ENCODE measurements around the gene FAM24A.
"Not testable (repeated sequence)": the region's sequence is repeated elsewhere in the genome, so short reads cannot be mapped to it uniquely, and the experiment has no call there.

The FAM24A gene

GRCh38 chr10:122910310-122910709 lies at the start of gene FAM24A:
FAM24A (plus strand) TSS chr10:122910610; CDS start chr10:122911635, 1,025 bp downstream.
- DNase-seq = no peak

DNA sequence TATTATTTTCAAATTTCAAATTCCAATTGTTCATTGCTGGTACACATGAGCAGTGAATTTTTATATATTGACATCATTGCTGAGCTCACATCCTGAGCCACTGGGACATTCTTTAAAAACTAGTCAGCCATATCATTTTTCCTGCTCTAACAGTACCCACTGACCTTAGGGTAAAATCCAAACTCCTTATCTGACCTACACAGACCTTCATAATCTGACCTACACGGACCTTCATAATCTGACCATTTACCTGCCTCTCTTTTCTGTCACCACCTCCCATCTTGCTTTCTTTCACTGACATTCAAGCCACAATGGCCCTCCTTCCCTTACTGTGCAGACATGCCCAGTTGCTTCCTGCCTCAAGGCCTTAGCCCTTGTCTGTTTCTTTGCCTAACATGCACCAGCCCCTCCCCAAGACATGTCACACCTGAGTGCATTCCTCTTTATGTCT lies 48.7 kb upstream of the FAM24A start:
- DNase-seq = no peak

DNA sequence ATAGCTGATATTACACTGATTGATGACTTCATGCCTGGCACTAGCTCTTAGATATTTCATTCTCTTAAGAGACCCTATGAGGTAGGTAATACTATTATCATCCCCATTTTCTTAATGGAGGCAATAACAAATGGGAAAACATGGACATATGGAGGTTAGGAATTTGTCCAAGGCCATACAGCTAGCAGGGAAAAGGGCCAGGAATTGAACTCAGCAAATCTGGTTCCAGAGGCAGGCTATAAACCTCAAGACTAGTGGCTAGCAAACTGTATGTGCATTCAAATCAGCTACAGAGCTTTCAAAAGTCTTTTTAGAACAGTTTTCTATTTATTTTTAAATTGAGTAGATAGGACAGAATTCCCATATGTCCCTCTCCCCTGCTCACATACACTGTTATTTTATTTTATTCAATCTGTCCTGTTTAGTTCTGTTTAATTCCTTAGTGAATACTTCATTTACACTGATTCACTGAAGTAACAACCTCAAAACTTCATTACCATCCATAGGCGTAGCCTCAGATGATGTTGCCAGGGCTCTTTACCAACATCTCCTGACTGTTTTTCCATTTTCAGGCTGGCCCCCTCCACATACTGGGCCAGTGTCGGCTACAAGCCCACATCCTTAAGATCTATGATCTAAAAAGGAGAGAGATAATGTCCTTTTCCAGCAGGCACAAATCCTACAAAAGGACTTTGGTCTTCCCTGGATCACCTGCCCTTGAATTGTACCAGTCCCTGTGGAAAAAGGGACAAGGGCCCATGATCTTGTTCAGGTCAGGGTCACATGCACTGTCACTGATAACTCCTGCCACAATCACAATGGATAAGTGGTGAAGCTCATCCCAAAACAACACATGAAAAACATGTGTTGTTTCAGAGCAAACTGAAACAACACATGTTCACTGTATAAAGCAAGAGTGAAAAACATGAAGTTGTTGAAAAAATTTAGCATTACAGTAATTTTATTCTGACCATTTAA lies 46.9 kb upstream of the FAM24A start:
- no peak for DNase-seq

GRCh38 chr10:122864194-122864592 lies 46.2 kb upstream of the FAM24A start:
- DNase-seq = no peak

GRCh38 chr10:122864901-122865300 lies 45.5 kb upstream of the FAM24A start:
- no peak for DNase-seq

DNA sequence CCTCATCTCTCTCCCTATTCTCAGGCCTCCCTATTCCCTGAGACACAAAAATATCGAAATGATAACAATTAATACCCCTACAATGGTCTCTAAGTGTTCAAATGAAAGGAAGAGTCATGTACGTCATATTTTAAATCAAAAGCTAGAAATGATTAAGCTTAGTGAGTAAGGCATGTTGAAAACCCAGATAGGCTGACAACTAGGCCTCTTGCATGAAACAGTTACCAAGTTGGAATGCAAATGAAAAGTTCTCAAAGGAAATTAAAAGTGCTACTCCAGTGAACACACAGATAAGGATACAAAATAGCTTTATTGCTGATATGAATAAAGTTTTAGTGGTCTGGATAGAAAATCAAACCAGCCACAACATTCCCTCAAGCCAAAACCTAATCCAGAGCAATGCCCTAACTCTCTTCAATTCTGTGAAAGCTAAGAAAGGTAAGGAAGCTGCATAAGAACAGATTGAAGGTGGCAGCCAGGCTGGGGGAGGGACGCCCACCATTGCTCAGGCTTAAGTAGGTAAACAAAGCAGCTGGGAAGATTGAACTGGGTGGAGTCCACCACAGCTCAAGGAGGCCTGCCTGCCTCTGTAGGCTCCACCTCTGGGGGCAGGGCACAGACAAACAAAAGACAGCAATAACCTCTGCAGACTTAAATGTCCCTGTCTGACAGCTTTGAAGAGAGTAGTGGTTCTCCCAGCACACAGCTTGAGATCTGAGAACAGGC lies 43.5 kb upstream of the FAM24A start:
- DNase-seq = not testable (repeated sequence)

DNA sequence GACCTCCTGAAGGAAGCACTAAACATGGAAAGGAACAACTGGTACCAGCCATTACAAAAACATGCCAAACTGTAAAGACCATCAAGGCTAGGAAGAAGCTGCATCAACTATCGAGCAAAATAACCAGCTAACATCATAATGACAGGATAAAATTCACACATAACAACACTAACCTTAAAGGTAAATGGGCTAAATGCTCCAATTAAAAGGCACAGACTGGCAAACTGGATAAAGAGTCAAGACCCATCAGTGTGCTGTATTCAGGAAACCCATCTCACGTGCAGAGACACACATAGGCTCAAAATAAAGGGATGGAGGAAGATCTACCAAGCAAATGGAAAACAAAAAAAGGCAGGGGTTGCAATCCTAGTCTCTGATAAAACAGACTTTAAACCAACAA lies 41.6 kb upstream of the FAM24A start:
- DNase-seq = not testable (repeated sequence)

- not testable (repeated sequence) for DNase-seq
These were observed 38.5 kb upstream of the FAM24A start for GRCh38 chr10:122871947-122872346.

DNA sequence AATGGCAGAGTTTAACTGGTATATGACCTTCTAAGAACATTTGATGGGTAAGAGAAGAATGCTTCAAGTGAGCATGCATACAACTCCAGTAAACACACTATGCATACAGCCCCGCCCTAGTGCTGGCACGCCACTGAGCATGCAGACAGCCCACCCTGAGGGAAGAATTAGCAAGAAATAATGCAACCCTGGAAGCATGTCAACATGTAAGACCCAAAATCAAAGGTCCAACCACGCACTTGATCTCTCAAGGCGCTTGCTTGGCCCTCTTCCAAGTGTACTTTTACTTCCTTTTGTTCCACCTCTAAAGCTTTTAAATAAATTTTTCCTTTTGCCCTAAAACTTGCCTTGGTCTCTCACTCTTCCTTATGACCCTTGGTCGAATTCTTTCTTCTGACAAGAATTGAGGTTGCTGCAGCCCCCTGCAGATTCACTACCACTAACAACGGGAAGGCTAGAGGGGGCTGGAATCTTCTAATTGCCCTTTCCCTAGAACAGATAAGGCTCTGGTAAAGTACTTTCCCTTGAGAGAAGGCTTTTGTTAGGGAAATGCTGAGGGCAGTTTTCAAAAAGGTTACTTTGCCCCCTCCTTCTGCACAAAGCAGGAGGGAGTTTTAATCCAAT lies 34.5 kb upstream of the FAM24A start:
- DNase-seq = no peak

DNA sequence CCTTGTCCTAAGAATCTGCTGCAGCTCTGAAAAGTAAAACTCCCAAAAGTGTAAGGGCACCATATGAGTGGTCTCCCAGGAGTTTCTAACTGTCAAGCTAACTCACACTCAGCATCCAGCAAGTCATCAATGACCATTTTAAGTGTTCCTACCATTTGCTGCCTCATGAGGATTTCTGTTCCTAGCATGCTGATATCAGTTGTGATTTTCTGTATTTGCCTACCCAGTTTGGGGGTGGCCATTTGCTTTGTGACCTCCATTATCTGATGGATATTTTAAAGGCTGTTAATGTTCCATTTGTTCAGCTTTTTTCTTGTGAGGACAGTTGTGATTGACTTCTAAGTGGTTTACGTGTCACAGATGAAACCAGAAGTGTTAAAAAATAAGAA lies 33.9 kb upstream of the FAM24A start:
- DNase-seq = no peak

DNA sequence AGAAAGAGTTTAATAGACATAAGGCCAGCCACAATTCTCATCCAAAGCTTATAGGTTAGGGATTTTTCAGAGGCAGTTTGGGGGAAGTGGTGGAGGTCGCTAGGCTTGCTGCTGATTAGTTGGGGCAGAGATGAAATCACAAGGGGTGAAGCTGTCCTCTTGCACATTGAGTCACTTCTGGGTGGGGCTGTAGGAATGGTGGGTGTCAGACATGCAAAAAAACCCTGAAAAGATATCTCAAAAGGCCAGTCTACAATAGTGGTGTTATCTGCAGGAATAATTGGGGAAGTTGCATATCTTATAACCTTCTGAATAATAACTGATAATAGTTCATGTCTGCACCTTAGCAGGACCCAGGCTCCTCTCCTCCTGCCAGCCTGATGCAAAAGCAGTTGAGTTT lies 33.1 kb upstream of the FAM24A start:
- DNase-seq = no peak

GRCh38 chr10:122878799-122879338 lies 31.5 kb upstream of the FAM24A start:
- no peak for DNase-seq

DNA sequence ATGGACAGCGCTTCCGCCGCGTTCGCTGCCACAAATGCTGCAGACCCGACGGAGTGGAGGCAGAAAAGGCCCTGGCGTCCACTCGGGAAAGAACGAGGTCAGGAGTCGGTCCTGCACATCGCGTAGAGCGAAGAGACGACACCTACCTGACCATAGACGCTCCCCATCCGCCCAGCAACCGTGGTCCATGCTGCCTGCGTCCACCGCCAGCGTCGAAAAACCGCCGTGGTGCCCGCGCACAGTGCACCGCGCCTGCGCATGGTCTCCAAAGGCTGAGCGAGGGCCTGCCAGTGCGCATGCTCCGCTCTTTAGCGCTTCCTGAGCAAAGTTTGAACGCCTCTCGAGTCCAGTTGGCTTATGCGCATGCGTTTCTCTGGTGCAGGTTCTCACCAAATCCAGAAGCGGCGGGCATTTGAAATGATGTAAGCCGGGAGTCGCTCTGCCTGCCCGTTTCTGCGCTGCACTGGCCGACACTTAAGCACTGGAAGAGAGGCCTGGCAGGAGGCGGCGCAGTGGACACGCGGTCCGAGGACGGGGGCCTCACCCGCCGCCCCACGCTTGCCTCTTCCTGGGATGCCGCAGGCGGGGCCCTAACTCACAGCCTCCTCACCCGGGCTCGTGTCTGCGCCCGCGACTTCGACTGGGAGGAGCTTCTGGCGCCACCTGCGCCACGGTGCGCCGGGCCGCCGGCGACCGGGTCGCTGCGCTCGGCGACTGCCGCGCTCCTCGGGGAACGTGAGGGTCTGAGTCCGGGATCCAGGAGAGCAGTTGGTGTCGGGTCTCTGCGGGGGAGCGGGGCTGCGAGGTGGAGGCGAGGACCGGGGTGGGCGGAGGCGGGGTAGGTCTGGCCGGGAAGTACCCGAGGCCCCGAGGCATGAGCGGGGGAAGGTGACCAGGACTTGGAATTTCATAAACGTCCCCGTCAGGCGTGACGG lies 30.8 kb upstream of the FAM24A start, which contains the start of gene FAM24B:
Gene FAM24B, minus strand, starts transcription at position 243 of the 935 bp plus-strand sequence. CDS start 29,066 bp downstream, outside the sequence.
- peak; percentile 93 for DNase-seq

GRCh38 chr10:122882766-122883165 lies 27.6 kb upstream of the FAM24A start:
- no peak for DNase-seq

DNA sequence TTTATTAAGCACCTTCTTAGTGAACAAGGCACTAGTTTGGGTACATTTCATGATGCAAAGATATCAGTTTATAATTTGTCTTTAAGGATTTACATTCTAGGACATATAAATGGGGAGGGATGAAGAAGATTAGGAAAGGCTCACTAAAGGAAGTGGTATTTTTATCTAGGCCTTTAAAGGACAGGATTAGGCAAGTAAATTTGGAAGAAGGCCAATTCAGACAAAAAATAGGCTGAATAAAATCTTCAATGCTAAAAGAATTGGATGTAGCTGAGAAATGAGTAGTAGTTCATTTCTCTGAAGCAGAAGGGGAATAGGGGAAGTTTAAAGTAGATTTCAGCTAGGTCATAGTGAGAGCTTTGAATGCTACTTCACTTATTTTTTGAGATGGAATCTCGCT lies 26.2 kb upstream of the FAM24A start:
- DNase-seq = no peak

- no peak for DNase-seq
These were observed 16.0 kb upstream of the FAM24A start for GRCh38 chr10:122894261-122894944.

- DNase-seq = not testable (repeated sequence)
These were observed 6.5 kb upstream of the FAM24A start for GRCh38 chr10:122903861-122904260.

- peak; percentile 19 for DNase-seq
These were observed 1.6 kb downstream of the FAM24A start for GRCh38 chr10:122911889-122912484.

- no peak for DNase-seq
These were observed 5.3 kb downstream of the FAM24A start for GRCh38 chr10:122915700-122916099.

DNA sequence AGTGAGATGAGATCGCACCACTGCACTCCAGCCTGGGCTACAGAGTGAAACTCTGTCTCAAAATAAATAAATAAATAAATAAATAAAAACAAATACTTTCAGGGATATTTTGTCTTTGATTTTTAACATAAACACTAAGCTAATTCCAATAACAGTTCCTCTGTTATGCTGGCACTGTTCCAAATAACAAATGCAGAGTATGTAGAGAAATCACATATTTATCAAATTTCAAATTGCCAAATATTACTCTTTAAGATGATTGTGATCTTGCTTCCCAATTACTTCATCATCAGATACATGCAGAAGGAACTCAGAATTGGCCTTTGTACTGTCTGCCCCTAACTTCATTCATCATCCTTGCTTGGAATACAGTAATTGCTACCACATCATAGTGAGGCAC lies 19.7 kb downstream of the FAM24A start:
- no peak for DNase-seq

All from activated T-cell treated with anti-CD3 and anti-CD28 coated beads for 4 hours (primary cell).